HepG2 (cell line): ENCODE results near the gene BASP1. TPM values are rescaled to one million over a fixed set of nuclear protein-coding genes. Genes with fewer than 3 reads are reported as not detected.

Source experiments
- ATAC-seq: fragments of 200-7000 bp; cut with Tn5 transposase; 3 replicates; pipeline ENCODE4 v1.9.1; 2020; ENCODE audit warnings: mild to moderate bottlenecking, moderate library complexity
- BruUV-seq: library from RNA; stranded (reverse); fragments of 400-500 nt; replicated peaks from 2 replicates; lab custom pipeline; 2021; lab: Mats Ljungman, UMichigan
- CTCF ChIA-PET: fragments of 300-600 bp; formaldehyde crosslinking; extraction: SDS; loops from one replicate; lab custom pipeline; 2021; ENCODE audit warnings: low total read pairs, inconsistent platforms, low intra/inter-chr PET ratio; lab: Yijun Ruan, JAX
- POLR2A ChIA-PET: fragments of 350-600 bp; sonication (Branson Sonifier 250); formaldehyde crosslinking; loops from one replicate; lab custom pipeline; 2020; ENCODE audit warnings: antibody characterized with exemption, inconsistent platforms; lab: Yijun Ruan, JAX
- DNase-seq: peaks from one replicate; pipeline ENCODE4 v3.0.0-alpha.2; 2015; ENCODE audit warnings: low spot score
- FAIRE-seq: peaks from 3 replicates; lab custom pipeline; 2011; peaks lifted over from hg19 to GRCh38; lab: Jason Lieb, UNC
- H2AFZ ChIP-seq: one replicate; pipeline ENCODE4 v1.6.1; 2011; ENCODE audit warnings: low read length, inconsistent platforms
- H3K27ac ChIP-seq: fragments of 300-600 bp; 3 replicates; pipeline ENCODE4 v1.8.0; 2011; ENCODE audit warnings: mixed run types, mild to moderate bottlenecking, mixed read lengths, low read length, inconsistent platforms; ENCODE audit not compliant: insufficient read depth; ENCODE audit errors: extremely low read length
- H3K27me3 ChIP-seq, 2 experiments: fragments of 200-600 bp in 1 of 2; 2 replicates in 1 of 2; 3 replicates in 1 of 2; pipeline versions ENCODE4 v1.6.0 to v1.8.0; 2011; ENCODE audit warnings: low read length in 2 of 2, mild to moderate bottlenecking in 2 of 2, moderate library complexity in 2 of 2, inconsistent platforms in 1 of 2; ENCODE audit not compliant: insufficient read depth in 2 of 2, control insufficient read depth in 1 of 2
- H3K36me3 ChIP-seq, 2 experiments: fragments of 200-600 bp in 1 of 2; replicated peaks in 1 of 2; 2 replicates in 1 of 2; 3 replicates in 1 of 2; pipeline versions ENCODE4 v1.5.1 to v1.8.0; 2011; ENCODE audit warnings: low read length in 2 of 2, inconsistent platforms in 1 of 2; ENCODE audit not compliant: insufficient read depth in 2 of 2, control insufficient read depth in 1 of 2
- H3K4me1 ChIP-seq: 2 replicates; pipeline ENCODE4 v1.5.1; 2012; ENCODE audit warnings: low read length, inconsistent platforms; ENCODE audit not compliant: insufficient read depth
- H3K4me2 ChIP-seq: 2 replicates; pipeline ENCODE4 v1.6.0; 2011; ENCODE audit warnings: low read depth, low read length, inconsistent platforms
- H3K4me3 ChIP-seq, 3 experiments: fragments of 200-600 bp in 1 of 3; sonication (generic), shearing (Covaris generic) in 1 of 3; replicated peaks in 1 of 3; 2 replicates each; pipeline ENCODE4 v1.5.1; 2011 to 2016; ENCODE audit warnings: low read length in 3 of 3, inconsistent platforms in 2 of 3, low read depth in 2 of 3, mild to moderate bottlenecking in 2 of 3, control low read depth in 1 of 3, mixed read lengths in 1 of 3; ENCODE audit not compliant: insufficient read depth in 1 of 3
- H3K79me2 ChIP-seq: one replicate; pipeline ENCODE4 v1.6.1; 2011; ENCODE audit warnings: low read length, inconsistent platforms; ENCODE audit not compliant: insufficient read depth
- H3K9ac ChIP-seq: 2 replicates; pipeline ENCODE4 v1.6.0; 2011; ENCODE audit warnings: mild to moderate bottlenecking, low read depth, low read length, inconsistent platforms; ENCODE audit not compliant: insufficient read depth
- H3K9me3 ChIP-seq: 2 replicates; pipeline ENCODE4 v1.5.1; 2012; ENCODE audit warnings: mild to moderate bottlenecking, low read length
- H4K20me1 ChIP-seq: 2 replicates; pipeline ENCODE4 v1.6.0; 2011; ENCODE audit warnings: inconsistent platforms, mild to moderate bottlenecking, low read length, moderate library complexity; ENCODE audit not compliant: insufficient read depth
- FOSL1 ChIP-seq: sonication (generic); formaldehyde crosslinking; IDR thresholded peaks from 2 replicates; pipeline ENCODE4 v1.9.0; 2021; ENCODE audit warnings: missing genetic modification reagents, borderline replicate concordance
- GMEB1 ChIP-seq: sonication (generic); formaldehyde crosslinking; IDR thresholded peaks from 2 replicates; pipeline ENCODE4 v1.5.1; 2020; ENCODE audit warnings: missing genetic modification reagents, mild to moderate bottlenecking, borderline replicate concordance
- LRRFIP1 ChIP-seq: sonication (generic); formaldehyde crosslinking; conservative IDR thresholded peaks from 2 replicates; pipeline ENCODE4 v1.4.0; 2020; ENCODE audit warnings: missing genetic modification reagents
- MTA1 ChIP-seq: sonication (generic); formaldehyde crosslinking; IDR thresholded peaks from 2 replicates; pipeline ENCODE4 v1.4.0; 2020; ENCODE audit warnings: missing genetic modification reagents, mild to moderate bottlenecking, borderline replicate concordance
- PCBP1 ChIP-seq: fragments of 200-400 bp; formaldehyde crosslinking; IDR thresholded peaks from 2 replicates; pipeline ENCODE4 v1.6.1; 2017; ENCODE audit warnings: mild to moderate bottlenecking, low read depth, low read length, borderline replicate concordance
- RXRB ChIP-seq: IDR thresholded peaks from 2 replicates; pipeline ENCODE4 v1.6.1; 2016; ENCODE audit warnings: borderline replicate concordance, missing genetic modification reagents, missing compliant biosample characterization
- TOE1 ChIP-seq: sonication (generic); formaldehyde crosslinking; IDR thresholded peaks from 2 replicates; pipeline ENCODE4 v1.4.0; 2020; ENCODE audit warnings: mild to moderate bottlenecking, missing genetic modification reagents
- ZNF180 ChIP-seq: sonication (generic); formaldehyde crosslinking; IDR thresholded peaks from 2 replicates; pipeline ENCODE4 v1.4.0; 2020; ENCODE audit warnings: low read depth, missing genetic modification reagents, borderline replicate concordance
- ZNF572 ChIP-seq: sonication (generic); formaldehyde crosslinking; IDR thresholded peaks from 2 replicates; pipeline ENCODE4 v1.5.1; 2020; ENCODE audit warnings: mild to moderate bottlenecking, missing genetic modification reagents
- ZNF7 ChIP-seq: IDR thresholded peaks from 2 replicates; pipeline ENCODE4 v1.6.1; 2016; ENCODE audit warnings: missing biosample characterization, missing genetic modification reagents
- ZNF709 ChIP-seq: sonication (generic); formaldehyde crosslinking; IDR thresholded peaks from 2 replicates; pipeline ENCODE4 v1.5.0; 2020; ENCODE audit warnings: mild to moderate bottlenecking, missing genetic modification reagents
- WGBS: methylation state at CpG from one replicate; pipeline ENCODE4 v1.1.6; 2017; ENCODE audit warnings: low lambda C conversion rate; 5-methylcytosine and 5-hydroxymethylcytosine counted together
- in situ Hi-C: cut with HindIII; loops from 2 replicates; pipeline ENCODE4 v1.10.0; 2017; ENCODE audit warnings: low pct_unique_long_range_greater_than_20kb; ENCODE audit not compliant: extremely low pct_ligation_motif_present
- intact Hi-C: fragments of 100-400 bp; cut with micrococcal nuclease; formaldehyde crosslinking; loops from one replicate; pipeline ENCODE4 v1.10.0; 2022; ENCODE audit not compliant: unreplicated experiment
- polyA plus RNA-seq, 8 experiments: library from polyadenylated mRNA; depleted of rRNA in 3 of 8; stranded (reverse) in 7 of 8; unstranded in 1 of 8; fragments of >200 nt; fragmentation: Illumina TruSeq in 4 of 8; extraction: Trizol in 4 of 8; gene quantifications; 2 replicates each; pipeline versions ENCODE4 v1.2.1 to v1.2.3, GENCODE V29; 2011 to 2016; ENCODE audit warnings: low read depth in 4 of 8, missing spikeins in 1 of 8, mixed read lengths in 1 of 8; ENCODE audit not compliant: insufficient read depth in 1 of 8
- total RNA-seq, 5 experiments: library from RNA; depleted of rRNA; stranded (reverse); fragments of >200 nt; fragmentation: Illumina TruSeq; extraction: Trizol; gene quantifications; 2 replicates each; pipeline ENCODE4 v1.2.3, GENCODE V29; 2016; ENCODE audit warnings: low read depth in 1 of 5
- TF ChIP-seq, protein P1 (sequence below): sonication (generic); formaldehyde crosslinking; IDR thresholded peaks from 2 replicates; pipeline ENCODE4 v1.4.0; 2020; ENCODE audit warnings: missing genetic modification reagents

Gene BASP1
- total and polyA plus RNA-seq, 2 of the 13 experiments (the other 11 are each of a cell fraction or from before 2014, with no cell fraction given): 0.04 TPM; not detected in 1

GRCh38 chr5:17235731-17236330, 18.4 kb downstream of the BASP1 start:
- POLR2A ChIA-PET: no interaction called here
- 21% methylated on average over 5 of the region's 5 CpGs for WGBS
- CTCF ChIA-PET: no interaction called here

More at GRCh38 chr5:17235731-17236330, 18.4 kb downstream of the BASP1 start:
- Histone ChIP-seq H4K20me1 (no peaks in the 10 kb centered on the region), H3K9me3 (no peaks in the 10 kb centered on the region), H3K4me3 (no peak overlapping the region), H3K9ac (no peak overlapping the region), H3K4me2 (no peak overlapping the region), H3K4me1 (no peaks in the 10 kb centered on the region), H3K27me3 (peaks cover 0 to 17% of the 10 kb centered on the region in 2 experiments; a peak in 2 of 5 replicates), H3K27ac (no peak overlapping the region), H3K36me3 (no peaks in the 10 kb centered on the region), H3K79me2 (no peaks in the 10 kb centered on the region), H2AFZ (no peak overlapping the region)
- FAIRE-seq (no peak), DNase-seq (no peak), ATAC-seq (no peak)
- TF ChIP-seq ZNF572 (CRISPR knock-in tag) (no peak), PCBP1 (no peak), RXRB (CRISPR knock-in tag) (no peak), MTA1 (CRISPR knock-in tag) (no peak), ZNF7 (CRISPR knock-in tag) (no peak), LRRFIP1 (no peak), ZNF180 (CRISPR knock-in tag) (no peak), TOE1 (no peak), FOSL1 (CRISPR knock-in tag) (no peak), ZNF709 (CRISPR knock-in tag) (no peak), GMEB1 (no peak)
- TF ChIP-seq, protein P1, sequence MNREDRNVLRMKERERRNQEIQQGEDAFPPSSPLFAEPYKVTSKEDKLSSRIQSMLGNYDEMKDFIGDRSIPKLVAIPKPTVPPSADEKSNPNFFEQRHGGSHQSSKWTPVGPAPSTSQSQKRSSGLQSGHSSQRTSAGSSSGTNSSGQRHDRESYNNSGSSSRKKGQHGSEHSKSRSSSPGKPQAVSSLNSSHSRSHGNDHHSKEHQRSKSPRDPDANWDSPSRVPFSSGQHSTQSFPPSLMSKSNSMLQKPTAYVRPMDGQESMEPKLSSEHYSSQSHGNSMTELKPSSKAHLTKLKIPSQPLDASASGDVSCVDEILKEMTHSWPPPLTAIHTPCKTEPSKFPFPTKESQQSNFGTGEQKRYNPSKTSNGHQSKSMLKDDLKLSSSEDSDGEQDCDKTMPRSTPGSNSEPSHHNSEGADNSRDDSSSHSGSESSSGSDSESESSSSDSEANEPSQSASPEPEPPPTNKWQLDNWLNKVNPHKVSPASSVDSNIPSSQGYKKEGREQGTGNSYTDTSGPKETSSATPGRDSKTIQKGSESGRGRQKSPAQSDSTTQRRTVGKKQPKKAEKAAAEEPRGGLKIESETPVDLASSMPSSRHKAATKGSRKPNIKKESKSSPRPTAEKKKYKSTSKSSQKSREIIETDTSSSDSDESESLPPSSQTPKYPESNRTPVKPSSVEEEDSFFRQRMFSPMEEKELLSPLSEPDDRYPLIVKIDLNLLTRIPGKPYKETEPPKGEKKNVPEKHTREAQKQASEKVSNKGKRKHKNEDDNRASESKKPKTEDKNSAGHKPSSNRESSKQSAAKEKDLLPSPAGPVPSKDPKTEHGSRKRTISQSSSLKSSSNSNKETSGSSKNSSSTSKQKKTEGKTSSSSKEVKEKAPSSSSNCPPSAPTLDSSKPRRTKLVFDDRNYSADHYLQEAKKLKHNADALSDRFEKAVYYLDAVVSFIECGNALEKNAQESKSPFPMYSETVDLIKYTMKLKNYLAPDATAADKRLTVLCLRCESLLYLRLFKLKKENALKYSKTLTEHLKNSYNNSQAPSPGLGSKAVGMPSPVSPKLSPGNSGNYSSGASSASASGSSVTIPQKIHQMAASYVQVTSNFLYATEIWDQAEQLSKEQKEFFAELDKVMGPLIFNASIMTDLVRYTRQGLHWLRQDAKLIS (CRISPR knock-in tag): no peak
- intact Hi-C loops: no loop called here
- no TSS peak for BruUV-seq
- in situ Hi-C loops: no loop called here
